Ovary (tissue), 9 donors: ENCODE results near the gene FBXO36. TPM values are rescaled to one million over a fixed set of nuclear protein-coding genes. Genes with fewer than 3 reads are reported as not detected.

Source experiments
- DNase-seq, 5 donors: peaks; one replicate each; pipeline ENCODE4 v3.0.0-alpha.2; 2019 to 2020
- H3K27ac ChIP-seq, 2 donors: fragments of 200-600 bp; one replicate each; pipeline versions ENCODE4 v1.5.1 to v1.8.0; 2019 to 2022
- H3K27me3 ChIP-seq: fragments of 200-600 bp; one replicate; pipeline ENCODE4 v1.8.0; 2022
- H3K36me3 ChIP-seq: fragments of 200-600 bp; sonication (generic); one replicate; pipeline ENCODE4 v1.5.1; 2019
- H3K4me1 ChIP-seq: one replicate; pipeline ENCODE4 v1.8.1; 2013; ENCODE audit warnings: mild to moderate bottlenecking, moderate library complexity; ENCODE audit not compliant: insufficient read depth
- H3K4me3 ChIP-seq: fragments of 200-600 bp; sonication (generic); one replicate; pipeline ENCODE4 v1.5.1; 2017
- H3K9me3 ChIP-seq, 2 donors: fragments of 200-600 bp in 1 of 2; sonication (generic) in 1 of 2; one replicate each; pipeline versions ENCODE4 v1.5.1 to v1.8.1; 2013 to 2019; ENCODE audit warnings: mild to moderate bottlenecking in 1 of 2, moderate library complexity in 1 of 2
- CTCF ChIP-seq, 3 donors: fragments of 450-650 bp in 2 of 3; fragments of 200-600 bp in 1 of 3; IDR thresholded peaks; one replicate each; pipeline versions ENCODE4 v1.5.1 to v1.8.0; 2016 to 2022; ENCODE audit warnings: antibody characterized with exemption in 3 of 3, mild to moderate bottlenecking in 1 of 3
- EP300 ChIP-seq: sonication (generic); formaldehyde crosslinking; IDR thresholded peaks from one replicate; pipeline ENCODE4 v1.6.1; 2017; ENCODE audit warnings: antibody characterized with exemption
- POLR2A ChIP-seq: fragments of 450-650 bp; IDR thresholded peaks from one replicate; pipeline ENCODE4 v1.6.1; 2017; ENCODE audit warnings: antibody characterized with exemption, mild to moderate bottlenecking, moderate library complexity
- WGBS, 3 donors: extraction: QIAGEN DNeasy Blood & Tissue Kit in 1 of 3; methylation state at CpG; one replicate each; pipeline versions ENCODE4 v1.1.5 to v1.1.7; 2013 to 2017; 5-methylcytosine and 5-hydroxymethylcytosine counted together
- intact Hi-C, 4 donors: fragments of 100-400 bp; cut with DNase I; formaldehyde crosslinking; loops; one replicate each; pipeline versions ENCODE4 v1.11.0 to v1.15.1; 2022 to 2023
- polyA plus RNA-seq, 2 donors: library from polyadenylated mRNA; stranded (reverse); fragments of 200-250 nt in 1 of 2; fragments of 350-450 nt in 1 of 2; fragmentation: Illumina TruSeq in 1 of 2; extraction: RNeasy Lipid Tissue Mini Kit (QIAGEN cat#74804) in 1 of 2; gene quantifications; one replicate each; pipeline ENCODE4 v1.2.3, GENCODE V29; 2013 to 2014
- total RNA-seq, 7 donors: library from RNA; depleted of rRNA in 2 of 7; stranded (reverse); fragments of >200 nt in 2 of 7; fragmentation: NEBNext Ultra II Directional in 3 of 7; extraction: Animal tissue kit (Norgen Biotek cat#: 25700) in 3 of 7; gene quantifications; one replicate each; pipeline versions ENCODE4 v1.1.0 to v1.2.4, GENCODE V29; 2016 to 2023
- donor health status: DM: no; HTN: no; CAD: no; lungs with moderate emphysema.
- donor health status: DM: no; HTN: no; CAD: no.
- donor health status: Bipolar disorder and iron deficiency.
- donor health status: DM: yes; HTN: yes; CAD: no.
- donor health status: DM: no; HTN: no; CAD: no.
- donor health status: DM: yes; HTN: yes; CAD: no.

Gene FBXO36
- total and polyA plus RNA-seq, 9 donors, result 1.5 to 8.4 (median 3.7) TPM

GRCh38 chr2:229879191-229879950, 42.9 kb upstream of the FBXO36 start:
- no peaks in the 10 kb centered on the region for H3K9me3 ChIP-seq
- DNase-seq, result no peak
- H3K4me3 ChIP-seq, result no peak overlapping the region
- no peaks in the 10 kb centered on the region for H3K4me1 ChIP-seq
- 88 to 92% (median 91%) methylated on average over 6 of the region's 6 CpGs for WGBS, 3 donors
- no peaks in the 10 kb centered on the region for H3K27me3 ChIP-seq
- H3K36me3 ChIP-seq, result no peaks in the 10 kb centered on the region
- no peak overlapping the region for H3K27ac ChIP-seq
- intact Hi-C loops, result no loop called here
- TF ChIP-seq POLR2A (no peak), EP300 (no peak), CTCF (IDR thresholded peaks at IDR 0.05) (no peak)

- H3K4me1 ChIP-seq, result peaks cover 3% of the 10 kb centered on the region
- H3K9me3 ChIP-seq, result no peaks in the 10 kb centered on the region
- intact Hi-C loops, result no loop called here
- H3K4me3 ChIP-seq, result no peak overlapping the region
- no peaks in the 10 kb centered on the region for H3K27me3 ChIP-seq
- H3K27ac ChIP-seq, result no peak overlapping the region
- no peak for DNase-seq
- H3K36me3 ChIP-seq, result no peaks in the 10 kb centered on the region
- TF ChIP-seq EP300 (no peak), POLR2A (no peak), CTCF (IDR thresholded peaks at IDR 0.05) (no peak)
- WGBS, 3 donors, result 70 to 74% (median 71%) methylated on average over 5 of the region's 5 CpGs
Observed at GRCh38 chr2:229880892-229881586, 41.3 kb upstream of the FBXO36 start.

- no peaks in the 10 kb centered on the region for H3K27me3 ChIP-seq
- TF ChIP-seq EP300 (no peak), POLR2A (no peak), CTCF (IDR thresholded peaks at IDR 0.05) (no peak)
- intact Hi-C loops, result no loop called here
- peaks cover 3% of the 10 kb centered on the region for H3K4me1 ChIP-seq
- H3K9me3 ChIP-seq, result no peaks in the 10 kb centered on the region
- DNase-seq, result no peak
- 86 to 88% (median 86%) methylated on average over 2 of the region's 2 CpGs for WGBS, 3 donors
- H3K4me3 ChIP-seq, result no peak overlapping the region
- no peaks in the 10 kb centered on the region for H3K36me3 ChIP-seq
- no peak overlapping the region for H3K27ac ChIP-seq
Observed at GRCh38 chr2:229882583-229882982, 39.7 kb upstream of the FBXO36 start.

DNA sequence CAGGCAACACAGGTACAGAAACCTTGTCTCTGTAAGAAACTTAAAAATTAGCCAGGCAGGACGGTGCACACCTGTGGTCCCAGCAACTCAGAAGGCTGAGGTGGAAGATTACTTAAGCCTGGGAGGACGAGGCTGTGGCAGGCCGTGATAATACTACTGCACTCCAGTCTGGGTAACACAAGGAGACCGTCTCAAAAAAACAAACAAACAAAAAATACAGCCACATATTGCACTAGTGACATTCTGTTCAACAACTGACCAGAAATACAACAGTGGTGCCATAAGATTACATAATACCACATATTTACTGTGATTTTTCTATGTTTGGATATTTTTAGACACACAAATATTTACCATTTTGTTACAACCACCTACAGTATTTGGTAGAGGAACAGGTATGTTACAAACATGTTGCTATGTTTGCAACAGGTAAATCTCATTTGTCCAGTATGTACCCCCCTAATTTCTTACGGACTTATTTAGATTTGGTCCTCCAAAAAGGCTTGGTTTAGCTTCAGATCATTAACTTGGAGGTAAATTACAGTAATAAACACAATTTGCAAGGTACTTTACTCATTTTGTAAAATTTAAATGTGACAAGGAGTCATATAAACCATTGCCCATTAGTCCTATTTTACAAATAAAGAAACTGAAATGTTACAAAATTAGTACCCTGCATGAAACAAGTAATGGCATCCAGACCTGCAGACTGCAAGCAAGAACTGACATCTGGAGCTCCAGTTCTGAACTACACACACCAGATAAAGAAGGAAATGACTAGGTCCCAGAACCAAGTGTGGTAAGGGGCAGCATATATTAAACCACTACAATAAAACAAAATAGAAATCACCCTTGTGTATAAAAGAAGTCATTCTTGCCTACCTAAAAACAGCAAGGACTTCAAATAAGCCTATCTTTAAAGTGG, 37.3 kb upstream of the FBXO36 start:
- Histone ChIP-seq H3K9me3 (no peaks in the 10 kb centered on the region), H3K27ac (no peak overlapping the region), H3K4me1 (peaks cover 3% of the 10 kb centered on the region), H3K27me3 (no peaks in the 10 kb centered on the region), H3K36me3 (no peaks in the 10 kb centered on the region), H3K4me3 (no peak overlapping the region)
- 85 to 94% (median 90%) methylated on average over 5 of the region's 5 CpGs for WGBS, 3 donors
- no peak for DNase-seq
- TF ChIP-seq CTCF (IDR thresholded peaks at IDR 0.05) (no peak), POLR2A (no peak), EP300 (no peak)
- intact Hi-C loops, result no loop called here
